Naive thymus-derived CD4-positive, alpha-beta T cell (primary cell): Measurements from ENCODE around the gene RLN1. TPM values are rescaled to one million over a fixed set of nuclear protein-coding genes. Genes with fewer than 3 reads are reported as not detected.
"Not testable (repeated sequence)": the region's sequence is repeated elsewhere in the genome, so short reads cannot be mapped to it uniquely, and the experiment has no call there.

Experiments
- ATAC-seq: fragments of 150-1000 bp; cut with Tn5 transposase; 2 replicates; pipeline ENCODE4 v1.10.0; 2021; ENCODE audit warnings: mild to moderate bottlenecking, moderate library complexity
- CTCF ChIA-PET: fragments of 350-600 bp; sonication (Branson Sonifier 250); formaldehyde crosslinking; loops from one replicate; lab custom pipeline; 2021; ENCODE audit warnings: antibody characterized with exemption; lab: Charles Lee
- POLR2A ChIA-PET: fragments of 350-600 bp; sonication (Branson Sonifier 250); formaldehyde crosslinking; loops from one replicate; lab custom pipeline; 2021; ENCODE audit warnings: antibody characterized with exemption, inconsistent platforms; lab: Charles Lee
- DNase-seq, 9 donors: peaks; one replicate each; pipeline versions ENCODE4 v3.0.0 to v3.0.0-alpha.2; 2020 to 2022; ENCODE audit warnings: mixed read lengths in 1 of 9
- H3K27ac ChIP-seq: one replicate; pipeline ENCODE4 v1.7.0; 2013; ENCODE audit warnings: mild to moderate bottlenecking, low read depth, low read length, moderate library complexity
- H3K27me3 ChIP-seq, 2 donors: one replicate each; pipeline ENCODE4 v1.7.0; 2013; ENCODE audit warnings: low read length in 2 of 2, mild to moderate bottlenecking in 2 of 2, moderate library complexity in 2 of 2; ENCODE audit not compliant: control insufficient read depth in 2 of 2, insufficient read depth in 2 of 2
- H3K36me3 ChIP-seq, 3 experiments: 1 replicate in 2 of 3; 2 replicates in 1 of 3; pipeline ENCODE4 v1.7.0; 2013; ENCODE audit warnings: low read length in 3 of 3, mild to moderate bottlenecking in 3 of 3, moderate library complexity in 1 of 3; ENCODE audit not compliant: insufficient read depth in 3 of 3, control insufficient read depth in 2 of 3
- H3K4me1 ChIP-seq, 2 donors: one replicate each; pipeline ENCODE4 v1.7.0; 2013; ENCODE audit warnings: low read length in 2 of 2, mild to moderate bottlenecking in 2 of 2, moderate library complexity in 1 of 2; ENCODE audit not compliant: control insufficient read depth in 2 of 2, insufficient read depth in 2 of 2
- H3K4me3 ChIP-seq: 2 replicates; pipeline ENCODE4 v1.7.0; 2013; ENCODE audit warnings: mild to moderate bottlenecking, low read length
- H3K9me3 ChIP-seq, 3 experiments: 1 replicate in 2 of 3; 2 replicates in 1 of 3; pipeline ENCODE4 v1.7.0; 2013; ENCODE audit warnings: low read length in 3 of 3; ENCODE audit not compliant: control insufficient read depth in 2 of 3
- H3K27ac Mint-ChIP-seq, 9 donors: one replicate each; pipeline ENCODE4 v1.8.0; 2020 to 2022; ENCODE audit warnings: mixed read lengths in 9 of 9, mild to moderate bottlenecking in 8 of 9, moderate library complexity in 5 of 9, inconsistent platforms in 2 of 9
- H3K27me3 Mint-ChIP-seq, 5 donors: one replicate each; pipeline ENCODE4 v1.8.0; 2021 to 2022; ENCODE audit warnings: mixed read lengths in 5 of 5, mild to moderate bottlenecking in 1 of 5
- H3K36me3 Mint-ChIP-seq, 5 donors: one replicate each; pipeline ENCODE4 v1.8.0; 2020 to 2022; ENCODE audit warnings: mixed read lengths in 5 of 5, mild to moderate bottlenecking in 3 of 5, inconsistent platforms in 1 of 5
- H3K4me1 Mint-ChIP-seq, 7 donors: one replicate each; pipeline ENCODE4 v1.8.0; 2020 to 2022; ENCODE audit warnings: mixed read lengths in 7 of 7, mild to moderate bottlenecking in 3 of 7, inconsistent platforms in 1 of 7
- H3K4me3 Mint-ChIP-seq, 10 donors: one replicate each; pipeline ENCODE4 v1.8.0; 2020 to 2022; ENCODE audit warnings: mild to moderate bottlenecking in 10 of 10, mixed read lengths in 10 of 10, moderate library complexity in 6 of 10, inconsistent platforms in 2 of 10
- H3K9me3 Mint-ChIP-seq, 11 donors: one replicate each; pipeline ENCODE4 v1.8.0; 2020 to 2022; ENCODE audit warnings: mixed read lengths in 11 of 11, mild to moderate bottlenecking in 4 of 11, inconsistent platforms in 1 of 11, moderate library complexity in 1 of 11
- intact Hi-C, 2 donors: fragments of 100-400 bp; cut with micrococcal nuclease; formaldehyde crosslinking; loops; one replicate each; pipeline ENCODE4 v1.15.1; 2023
- polyA plus RNA-seq, 2 donors: library from polyadenylated mRNA; unstranded; fragments of 300-500 nt; fragmentation: Illumina TruSeq; gene quantifications; one replicate each; pipeline ENCODE4 v1.2.3, GENCODE V29; 2021
- total RNA-seq, 6 experiments: library from RNA in 5 of 6; stranded (reverse) in 5 of 6; gene quantifications; 1 replicate in 5 of 6; 2 replicates in 1 of 6; pipeline ENCODE4 v1.2.3 and lab custom pipeline; 2021 to 2026

The RLN1 gene
- total and polyA plus RNA-seq, 7 experiments from 2014 or later = 0.71 to 6.6 (median 2.3) TPM

DNA sequence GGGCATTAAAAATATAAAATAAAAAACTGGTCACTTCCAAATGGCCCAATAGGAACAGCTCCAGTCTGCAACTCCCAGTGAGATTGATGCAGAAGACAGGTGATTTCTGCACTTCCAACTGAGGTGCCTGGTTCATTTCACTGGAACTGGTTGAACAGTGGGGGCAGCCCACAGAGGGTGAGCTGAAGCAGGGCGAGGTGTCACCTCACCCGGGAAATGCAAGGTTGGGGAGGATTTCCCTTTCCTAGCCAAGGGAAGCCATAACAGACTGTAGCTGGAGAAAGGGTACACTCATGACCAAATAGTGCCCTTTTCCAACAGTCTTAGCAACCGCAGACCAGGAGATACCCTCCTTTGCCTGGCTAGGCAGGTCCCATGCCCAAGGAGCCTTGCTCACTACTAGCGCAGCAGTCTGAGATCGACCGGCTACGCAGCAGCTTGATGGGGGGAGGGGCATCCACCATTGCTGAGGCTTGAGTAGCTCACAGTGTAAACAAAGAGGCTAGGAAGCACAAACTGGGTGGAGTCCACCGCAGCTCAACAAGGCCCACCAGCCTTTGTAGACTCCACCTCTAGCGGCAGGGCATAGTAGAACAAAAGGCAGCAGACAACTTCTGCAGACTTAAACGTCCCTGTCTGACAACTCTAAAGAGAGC is 12.7 kb downstream of the RLN1 start:
- Mint-ChIP-seq H3K4me1 (peaks cover 7 to 67% (median 44%) of the 10 kb centered on the region in 7 donors), H3K27ac (peak overlapping the region in 5 of 9 donors; percentile 26 to 69 (median 59)), H3K4me3 (peak overlapping the region in 4 of 10 donors; percentile 8 to 61 (median 22)), H3K36me3 (peaks cover 11 to 53% (median 39%) of the 10 kb centered on the region in 5 donors), H3K27me3 (no peaks in the 10 kb centered on the region), H3K9me3 (peaks cover 0 to 10% (median 0%) of the 10 kb centered on the region in 11 donors)
- intact Hi-C loops = loop anchor here in 1 of 2 donors (10.0 kb wide), 1 partner anchor 48 kb away; no protein-coding TSS in a partner anchor
- Histone ChIP-seq H3K36me3 (peaks cover 0 to 4% (median 0%) of the 10 kb centered on the region in 3 experiments), H3K4me1 (peaks cover 3 to 9% of the 10 kb centered on the region in 2 donors), H3K9me3 (no peaks in the 10 kb centered on the region), H3K27ac (no peak overlapping the region), H3K4me3 (no peak overlapping the region), H3K27me3 (no peaks in the 10 kb centered on the region)
- peak; percentile 50 for ATAC-seq
- POLR2A ChIA-PET = interaction anchor here (1.5 kb wide), 1 partner anchor 110 kb away, joined by 3 read pairs; the partner anchor contains the start of gene PLGRKT
- peak in 7 of 9 donors; percentile 12 to 49 (median 36) for DNase-seq
- CTCF ChIA-PET = interaction anchor here (0.7 to 0.9 kb wide), 3 partner anchors 99 to 758 kb away, joined by 3 read pairs; no protein-coding TSS in a partner anchor

DNA sequence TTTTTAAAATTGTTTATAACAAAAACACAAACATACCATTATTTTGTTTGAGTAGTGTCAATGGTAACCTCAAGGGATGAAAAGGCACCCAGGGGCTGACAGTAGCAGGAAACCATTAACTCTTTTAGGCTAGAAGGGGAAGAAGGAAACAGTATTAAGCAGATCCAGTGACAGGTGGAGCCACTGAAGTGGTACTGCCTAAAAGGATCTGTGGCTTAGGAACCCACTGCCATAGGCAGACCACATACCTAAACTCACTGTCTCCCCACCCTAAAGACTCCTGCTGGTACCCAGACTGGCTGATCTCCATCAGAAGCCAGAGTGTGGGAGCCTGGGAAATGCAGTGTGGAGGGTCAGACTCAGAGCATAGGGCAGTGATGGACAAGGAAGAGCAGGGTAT is 13.5 kb downstream of the RLN1 start:
- peaks cover 3 to 9% of the 10 kb centered on the region in 2 donors for H3K4me1 ChIP-seq
- no peaks in the 10 kb centered on the region for H3K27me3 Mint-ChIP-seq
- peaks cover 13 to 70% (median 51%) of the 10 kb centered on the region in 7 donors for H3K4me1 Mint-ChIP-seq
- H3K36me3 Mint-ChIP-seq = peaks cover 11 to 54% (median 33%) of the 10 kb centered on the region in 5 donors
- H3K4me3 ChIP-seq = no peak overlapping the region
- peaks cover 0 to 4% (median 0%) of the 10 kb centered on the region in 3 experiments for H3K36me3 ChIP-seq
- H3K4me3 Mint-ChIP-seq = peak overlapping the region in 7 of 10 donors; percentile 7 to 57 (median 33)
- H3K27ac Mint-ChIP-seq = peak overlapping the region in 7 of 9 donors; percentile 6 to 81 (median 59)
- ATAC-seq (no peak), DNase-seq (no peak)
- CTCF ChIA-PET = interaction anchor here (0.7 kb wide), 1 partner anchor 263 kb away, joined by 3 read pairs; no protein-coding TSS in a partner anchor
- POLR2A ChIA-PET = interaction anchor here (1.5 kb wide), 1 partner anchor 111 kb away, joined by 3 read pairs; the partner anchor contains the start of gene PLGRKT
- no peaks in the 10 kb centered on the region for H3K9me3 ChIP-seq
- H3K27me3 ChIP-seq = no peaks in the 10 kb centered on the region
- intact Hi-C loops = loop anchor here in 1 of 2 donors (10.0 kb wide), 1 partner anchor 49 kb away; no protein-coding TSS in a partner anchor
- no peak overlapping the region for H3K27ac ChIP-seq
- peaks cover 0 to 6% (median 0%) of the 10 kb centered on the region in 11 donors for H3K9me3 Mint-ChIP-seq

- H3K9me3 ChIP-seq, H3K4me3 Mint-ChIP-seq, H3K9me3 Mint-ChIP-seq, ATAC-seq, H3K27me3 Mint-ChIP-seq, H3K36me3 ChIP-seq, H3K4me3 ChIP-seq, H3K27me3 ChIP-seq, H3K4me1 ChIP-seq, H3K27ac ChIP-seq, H3K27ac Mint-ChIP-seq, CTCF ChIA-PET, DNase-seq: not testable (repeated sequence)
- Mint-ChIP-seq H3K4me1 (peaks cover 10 to 42% (median 25%) of the 10 kb centered on the region in 7 donors), H3K36me3 (peaks cover 0 to 40% (median 21%) of the 10 kb centered on the region in 5 donors)
- intact Hi-C loops = loop anchor here (1.0 to 10.0 kb wide), 2 partner anchors 53 to 135 kb away; no protein-coding TSS in a partner anchor
- POLR2A ChIA-PET = interaction anchor here (0.8 kb wide), 1 partner anchor 46 kb away, joined by 3 read pairs; no protein-coding TSS in a partner anchor
Measured at GRCh38 chr9:5321601-5322000, 18.1 kb downstream of the RLN1 start.

- H3K9me3 ChIP-seq = no peaks in the 10 kb centered on the region
- peaks cover 0 to 42% (median 26%) of the 10 kb centered on the region in 5 donors for H3K36me3 Mint-ChIP-seq
- ATAC-seq (peak; percentile 40), DNase-seq (no peak)
- POLR2A ChIA-PET = interaction anchor here (0.8 kb wide), 1 partner anchor 46 kb away, joined by 3 read pairs; no protein-coding TSS in a partner anchor
- no peaks in the 10 kb centered on the region for H3K4me1 ChIP-seq
- H3K27ac ChIP-seq = no peak overlapping the region
- H3K27ac Mint-ChIP-seq = peak overlapping the region in 1 of 9 donors; percentile 23
- H3K36me3 ChIP-seq = no peaks in the 10 kb centered on the region
- H3K4me1 Mint-ChIP-seq = peaks cover 5 to 37% (median 20%) of the 10 kb centered on the region in 7 donors
- no peak overlapping the region for H3K4me3 Mint-ChIP-seq
- CTCF ChIA-PET = no interaction called here
- peaks cover 0 to 12% (median 4%) of the 10 kb centered on the region in 11 donors for H3K9me3 Mint-ChIP-seq
- H3K27me3 ChIP-seq = no peaks in the 10 kb centered on the region
- H3K27me3 Mint-ChIP-seq = no peaks in the 10 kb centered on the region
- intact Hi-C loops = loop anchor here (1.0 to 10.0 kb wide), 2 partner anchors 54 to 135 kb away; no protein-coding TSS in a partner anchor
- no peak overlapping the region for H3K4me3 ChIP-seq
Measured at GRCh38 chr9:5321058-5321457, 18.6 kb downstream of the RLN1 start.

DNA sequence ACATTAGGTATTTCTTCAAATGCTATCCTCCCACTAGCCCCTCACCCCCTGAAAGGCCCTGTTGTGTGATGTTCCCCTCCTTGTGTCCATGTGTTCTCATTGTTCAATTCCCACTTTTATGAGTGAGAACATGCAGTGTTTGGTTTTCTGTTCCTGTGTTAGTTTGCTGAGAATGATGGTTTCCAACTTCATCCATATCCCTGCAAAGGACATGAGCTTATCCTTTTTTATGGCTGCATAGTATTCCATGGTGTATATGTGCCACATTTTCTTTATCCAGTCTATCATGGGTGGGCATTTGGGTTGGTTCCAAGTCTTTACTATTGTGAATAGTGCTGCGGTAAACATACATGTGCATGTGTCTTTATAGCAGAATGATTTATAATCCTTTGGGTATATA is 23.3 kb downstream of the RLN1 start:
- peaks cover 13 to 67% (median 43%) of the 10 kb centered on the region in 5 donors for H3K36me3 Mint-ChIP-seq
- DNase-seq, H3K4me1 ChIP-seq, H3K27me3 Mint-ChIP-seq, POLR2A ChIA-PET, ATAC-seq, H3K4me3 ChIP-seq, CTCF ChIA-PET, H3K27ac ChIP-seq, H3K4me3 Mint-ChIP-seq, H3K27me3 ChIP-seq, intact Hi-C loops: not testable (repeated sequence)
- peak overlapping the region in 1 of 9 donors; percentile 46 for H3K27ac Mint-ChIP-seq
- H3K4me1 Mint-ChIP-seq = peaks cover 3 to 13% (median 6%) of the 10 kb centered on the region in 7 donors
- Histone ChIP-seq H3K36me3 (peaks cover 0 to 11% (median 0%) of the 10 kb centered on the region in 3 experiments), H3K9me3 (peaks cover 0 to 22% (median 0%) of the 10 kb centered on the region in 3 experiments)
- H3K9me3 Mint-ChIP-seq = peaks cover 0 to 29% (median 16%) of the 10 kb centered on the region in 11 donors

GRCh38 chr9:5315187-5315923 is 24.3 kb downstream of the RLN1 start:
- H3K27ac ChIP-seq = no peak overlapping the region
- no peak overlapping the region for H3K4me3 Mint-ChIP-seq
- peaks cover 0 to 22% (median 0%) of the 10 kb centered on the region in 3 experiments for H3K9me3 ChIP-seq
- ChIA-PET CTCF (no interaction called here), POLR2A (no interaction called here)
- H3K27ac Mint-ChIP-seq = no peak overlapping the region
- H3K36me3 ChIP-seq = peaks cover 0 to 11% (median 0%) of the 10 kb centered on the region in 3 experiments
- DNase-seq (no peak), ATAC-seq (no peak)
- H3K4me1 Mint-ChIP-seq = peaks cover 0 to 5% (median 0%) of the 10 kb centered on the region in 7 donors
- peaks cover 0 to 3% (median 0%) of the 10 kb centered on the region in 5 donors for H3K27me3 Mint-ChIP-seq
- no peaks in the 10 kb centered on the region for H3K27me3 ChIP-seq
- H3K36me3 Mint-ChIP-seq = peaks cover 13 to 65% (median 42%) of the 10 kb centered on the region in 5 donors
- H3K9me3 Mint-ChIP-seq = peaks cover 0 to 29% (median 16%) of the 10 kb centered on the region in 11 donors
- H3K4me3 ChIP-seq = no peak overlapping the region
- H3K4me1 ChIP-seq = no peaks in the 10 kb centered on the region
- intact Hi-C loops = no loop called here
